Measurements from ENCODE around the gene BACE2. TPM values are rescaled to one million over a fixed set of nuclear protein-coding genes. Genes with fewer than 3 reads are reported as not detected.
"Not testable (repeated sequence)": the region's sequence is repeated elsewhere in the genome, so short reads cannot be mapped to it uniquely, and the experiment has no call there.

BACE2 gene
- total RNA-seq, 2 experiments from 2014 or later = 1.6 to 1.7 TPM

DNA sequence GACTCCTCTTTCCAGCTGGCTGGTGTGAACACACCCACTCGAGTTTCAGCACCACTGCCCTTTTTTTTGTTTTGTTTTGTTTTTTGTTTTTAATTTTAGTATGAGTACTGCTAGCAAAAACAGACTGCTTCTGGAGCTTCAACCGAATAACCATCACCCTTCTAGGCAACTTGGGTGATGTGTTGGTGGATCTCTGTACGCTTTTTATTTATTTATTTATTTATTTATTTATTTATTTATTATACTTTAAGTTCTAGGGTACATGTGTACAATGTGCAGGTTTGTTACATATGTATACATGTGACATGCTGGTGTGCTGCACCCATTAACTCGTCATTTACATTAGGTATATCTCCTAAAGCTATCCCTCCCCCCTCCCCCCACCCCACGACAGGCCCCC is 30.7 kb downstream of the BACE2 start:
- H3K27ac Mint-ChIP-seq = not testable (repeated sequence)

GRCh38 chr21:41199123-41199522 is 31.2 kb downstream of the BACE2 start:
- ChIA-PET CTCF (no interaction called here), POLR2A (no interaction called here)
- Mint-ChIP-seq H3K4me3 (no peak overlapping the region), H3K27me3 (peaks cover 2% of the 10 kb centered on the region), H3K9me3 (no peaks in the 10 kb centered on the region), H3K4me1 (no peaks in the 10 kb centered on the region), H3K27ac (no peak overlapping the region), H3K36me3 (ENCODE audit: low read depth) (no peaks in the 10 kb centered on the region)
- no peak for DNase-seq

More for the DNA sequence above, 30.7 kb downstream of the BACE2 start:
- H3K36me3 Mint-ChIP-seq (ENCODE audit: low read depth); H3K4me3 Mint-ChIP-seq; H3K4me1 Mint-ChIP-seq; H3K9me3 Mint-ChIP-seq; DNase-seq; CTCF ChIA-PET; H3K27me3 Mint-ChIP-seq; POLR2A ChIA-PET: not testable (repeated sequence)

GRCh38 chr21:41199588-41199987 is 31.6 kb downstream of the BACE2 start:
- POLR2A ChIA-PET = no interaction called here
- H3K4me1 Mint-ChIP-seq = no peaks in the 10 kb centered on the region
- no peak overlapping the region for H3K27ac Mint-ChIP-seq
- no peaks in the 10 kb centered on the region for H3K9me3 Mint-ChIP-seq
- no peaks in the 10 kb centered on the region for H3K36me3 Mint-ChIP-seq (ENCODE audit: low read depth)
- H3K27me3 Mint-ChIP-seq = peaks cover 2% of the 10 kb centered on the region
- DNase-seq = no peak
- H3K4me3 Mint-ChIP-seq = no peak overlapping the region
- CTCF ChIA-PET = no interaction called here

DNA sequence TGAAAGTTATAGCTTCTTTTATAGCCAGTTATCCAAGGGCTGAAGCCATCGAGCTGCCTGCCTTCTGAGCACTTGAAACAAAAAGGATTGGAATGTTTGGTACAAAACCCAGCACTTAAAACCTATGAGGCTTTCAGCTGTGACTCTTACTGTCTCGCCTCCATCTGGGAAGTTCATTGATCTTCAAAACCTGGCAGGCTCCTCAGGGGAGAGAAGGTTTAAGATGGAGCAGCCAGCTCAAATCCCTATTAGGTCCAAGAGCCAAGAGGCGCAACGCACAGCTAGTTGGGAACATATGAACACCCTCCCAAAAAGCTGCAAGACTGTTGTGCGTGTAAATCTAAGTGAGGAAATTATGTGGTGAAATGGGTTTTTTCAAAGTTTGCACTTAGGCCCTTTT is 33.4 kb downstream of the BACE2 start:
- DNase-seq = no peak
- ChIA-PET CTCF (interaction anchor here (0.7 kb wide), 1 partner anchor 16 kb away, joined by 3 read pairs; no protein-coding TSS in a partner anchor), POLR2A (no interaction called here)
- no peak overlapping the region for H3K4me3 Mint-ChIP-seq
- H3K4me1 Mint-ChIP-seq = no peaks in the 10 kb centered on the region
- peaks cover 4% of the 10 kb centered on the region for H3K27me3 Mint-ChIP-seq
- H3K36me3 Mint-ChIP-seq (ENCODE audit: low read depth) = no peaks in the 10 kb centered on the region
- no peak overlapping the region for H3K27ac Mint-ChIP-seq
- no peaks in the 10 kb centered on the region for H3K9me3 Mint-ChIP-seq

- H3K4me1 Mint-ChIP-seq = no peaks in the 10 kb centered on the region
- ChIA-PET CTCF (no interaction called here), POLR2A (no interaction called here)
- DNase-seq = no peak
- H3K4me3 Mint-ChIP-seq = no peak overlapping the region
- no peaks in the 10 kb centered on the region for H3K36me3 Mint-ChIP-seq (ENCODE audit: low read depth)
- H3K27me3 Mint-ChIP-seq = peaks cover 6% of the 10 kb centered on the region
- H3K27ac Mint-ChIP-seq = no peak overlapping the region
- H3K9me3 Mint-ChIP-seq = no peaks in the 10 kb centered on the region
These were observed 36.8 kb downstream of the BACE2 start for GRCh38 chr21:41204736-41205135.

DNA sequence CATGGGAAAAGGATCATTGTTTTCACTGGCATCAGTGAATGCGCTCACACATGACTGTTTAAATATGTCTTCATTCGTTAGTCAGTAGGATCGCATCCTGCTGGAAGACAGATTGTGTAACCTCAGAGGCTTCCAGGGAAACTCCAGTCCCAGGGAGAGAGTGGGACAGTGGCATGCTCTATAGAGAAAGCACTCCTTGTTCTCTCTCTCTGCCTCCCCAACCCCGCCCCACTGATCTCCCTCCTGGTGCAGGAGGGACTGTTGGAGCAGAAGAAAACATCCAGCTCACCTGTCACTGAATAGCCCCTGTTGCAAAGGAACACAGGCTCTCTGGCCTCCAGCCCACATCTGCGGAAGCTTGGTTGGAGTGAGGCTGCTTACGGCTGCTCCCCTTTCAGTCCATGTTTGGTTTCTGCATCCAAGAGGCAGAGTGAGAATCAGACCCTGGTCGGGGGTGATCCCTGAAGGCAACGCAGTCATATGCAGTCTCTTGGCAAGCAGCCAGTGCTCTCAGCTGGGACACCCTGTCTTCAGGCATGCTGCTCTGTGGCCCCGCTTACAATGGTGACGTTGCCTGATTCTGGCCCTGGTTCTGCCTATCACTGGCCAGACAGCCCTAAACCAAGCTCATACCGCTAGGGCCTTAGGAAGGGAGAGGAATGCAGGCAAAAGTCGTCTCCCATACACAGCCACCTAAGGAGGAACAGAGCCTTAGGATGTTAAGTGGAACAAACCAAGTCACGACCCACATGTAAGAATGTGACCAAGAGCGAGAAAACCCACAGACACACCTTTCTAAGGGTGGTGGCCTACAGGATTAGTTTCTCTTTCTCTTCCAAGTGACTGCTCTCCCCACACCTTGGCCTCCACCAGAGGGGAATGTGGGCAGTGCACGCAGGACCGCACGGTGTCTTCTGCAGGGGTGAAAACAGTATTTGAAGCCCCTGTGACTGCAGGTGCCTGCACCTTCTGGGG is 39.7 kb downstream of the BACE2 start:
- H3K36me3 Mint-ChIP-seq (ENCODE audit: low read depth) = no peaks in the 10 kb centered on the region
- no peak overlapping the region for H3K27ac Mint-ChIP-seq
- ChIA-PET POLR2A (no interaction called here), CTCF (no interaction called here)
- no peak for DNase-seq
- H3K27me3 Mint-ChIP-seq = peaks cover 6% of the 10 kb centered on the region
- no peak overlapping the region for H3K4me3 Mint-ChIP-seq
- no peaks in the 10 kb centered on the region for H3K9me3 Mint-ChIP-seq
- H3K4me1 Mint-ChIP-seq = no peaks in the 10 kb centered on the region

- H3K9me3 Mint-ChIP-seq = no peaks in the 10 kb centered on the region
- H3K27me3 Mint-ChIP-seq = peaks cover 6% of the 10 kb centered on the region
- no peak overlapping the region for H3K27ac Mint-ChIP-seq
- H3K36me3 Mint-ChIP-seq (ENCODE audit: low read depth) = no peaks in the 10 kb centered on the region
- H3K4me1 Mint-ChIP-seq = no peaks in the 10 kb centered on the region
- no peak overlapping the region for H3K4me3 Mint-ChIP-seq
- CTCF ChIA-PET = no interaction called here
- POLR2A ChIA-PET = no interaction called here
- no peak for DNase-seq
These were observed 40.4 kb downstream of the BACE2 start for GRCh38 chr21:41208376-41208763.

DNA sequence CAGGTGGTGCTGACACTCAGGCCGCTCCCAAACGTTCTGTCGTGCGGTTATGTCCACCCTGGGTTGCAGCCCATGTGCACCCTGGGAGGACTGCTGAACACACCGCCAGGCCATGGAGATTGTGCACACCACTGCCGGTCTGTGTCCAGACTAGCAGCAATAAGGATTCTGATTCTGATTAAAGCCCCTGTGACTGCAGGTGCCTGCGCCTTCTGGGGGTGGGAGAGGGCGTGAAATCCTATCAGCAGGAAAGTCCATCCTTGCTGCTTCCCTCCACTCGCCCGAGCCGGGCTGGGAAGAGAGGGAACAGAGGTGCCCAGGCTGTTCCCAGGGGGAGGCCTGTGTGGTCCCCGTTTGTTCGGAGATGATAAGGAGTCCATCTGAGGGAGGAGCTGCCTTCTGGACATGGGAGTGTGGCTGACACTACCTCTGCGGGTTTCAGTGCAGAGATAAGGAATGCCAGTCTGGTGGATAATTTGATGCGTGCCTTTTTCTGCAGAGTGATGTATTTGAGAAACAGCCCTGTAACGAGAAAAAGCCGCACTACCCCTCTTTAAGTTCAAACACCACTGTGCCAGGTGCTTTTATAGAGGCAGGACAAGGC is 41.2 kb downstream of the BACE2 start:
- no peaks in the 10 kb centered on the region for H3K9me3 Mint-ChIP-seq
- DNase-seq = no peak
- POLR2A ChIA-PET = no interaction called here
- H3K27ac Mint-ChIP-seq = no peak overlapping the region
- CTCF ChIA-PET = no interaction called here
- H3K36me3 Mint-ChIP-seq (ENCODE audit: low read depth) = no peaks in the 10 kb centered on the region
- peaks cover 6% of the 10 kb centered on the region for H3K27me3 Mint-ChIP-seq
- H3K4me1 Mint-ChIP-seq = no peaks in the 10 kb centered on the region
- H3K4me3 Mint-ChIP-seq = no peak overlapping the region

GRCh38 chr21:41210426-41211059 is 42.6 kb downstream of the BACE2 start:
- no peaks in the 10 kb centered on the region for H3K4me1 Mint-ChIP-seq
- H3K4me3 Mint-ChIP-seq = no peak overlapping the region
- H3K27ac Mint-ChIP-seq = no peak overlapping the region
- ChIA-PET POLR2A (no interaction called here), CTCF (no interaction called here)
- no peaks in the 10 kb centered on the region for H3K9me3 Mint-ChIP-seq
- H3K36me3 Mint-ChIP-seq (ENCODE audit: low read depth) = no peaks in the 10 kb centered on the region
- DNase-seq = no peak
- peaks cover 8% of the 10 kb centered on the region for H3K27me3 Mint-ChIP-seq

DNA sequence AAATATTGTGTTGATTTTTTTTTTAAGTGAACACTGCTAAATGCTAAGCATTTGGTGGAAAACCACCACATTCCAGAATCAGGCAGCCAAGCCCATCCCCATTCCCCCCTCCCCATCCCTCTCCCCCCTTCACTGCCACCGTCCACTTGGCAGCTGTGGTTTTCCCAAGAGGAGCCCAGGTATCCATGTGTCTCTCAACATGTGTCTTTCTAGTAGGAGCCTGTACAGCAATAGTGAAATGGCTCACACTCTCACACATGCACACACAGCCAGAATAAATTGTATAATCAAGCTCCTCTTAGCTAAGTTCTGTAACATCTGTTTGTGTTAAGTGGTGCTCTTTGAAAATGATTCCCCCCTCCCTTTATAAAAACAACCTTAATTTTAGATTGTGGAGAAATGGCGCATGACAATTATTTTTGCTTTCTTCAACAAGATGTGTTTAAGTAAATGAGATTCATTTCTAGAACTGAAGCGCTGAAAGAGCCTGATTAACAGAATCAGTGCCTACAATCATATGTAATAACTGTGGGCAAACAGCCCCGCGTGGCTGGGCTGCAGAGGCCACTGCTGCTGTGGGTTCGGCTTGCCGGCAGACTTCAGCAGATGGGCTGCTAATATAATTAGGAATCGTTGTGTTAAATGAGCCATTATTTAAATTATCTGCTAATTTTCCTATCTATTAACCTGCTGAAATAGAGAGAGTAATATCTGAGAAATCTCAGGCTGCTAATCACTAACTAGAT is 43.3 kb downstream of the BACE2 start:
- H3K4me3 Mint-ChIP-seq = no peak overlapping the region
- CTCF ChIA-PET = no interaction called here
- H3K27me3 Mint-ChIP-seq = peaks cover 12% of the 10 kb centered on the region
- H3K9me3 Mint-ChIP-seq = no peaks in the 10 kb centered on the region
- H3K36me3 Mint-ChIP-seq (ENCODE audit: low read depth) = no peaks in the 10 kb centered on the region
- DNase-seq = no peak
- no peak overlapping the region for H3K27ac Mint-ChIP-seq
- H3K4me1 Mint-ChIP-seq = no peaks in the 10 kb centered on the region
- POLR2A ChIA-PET = no interaction called here

- H3K27me3 Mint-ChIP-seq = peaks cover 11% of the 10 kb centered on the region
- DNase-seq = no peak
- H3K27ac Mint-ChIP-seq = no peak overlapping the region
- CTCF ChIA-PET = interaction anchor here (1.2 kb wide), 1 partner anchor 30 kb away, joined by 4 read pairs; no protein-coding TSS in a partner anchor
- H3K9me3 Mint-ChIP-seq = no peaks in the 10 kb centered on the region
- no peak overlapping the region for H3K4me3 Mint-ChIP-seq
- H3K36me3 Mint-ChIP-seq (ENCODE audit: low read depth) = no peaks in the 10 kb centered on the region
- POLR2A ChIA-PET = no interaction called here
- H3K4me1 Mint-ChIP-seq = no peaks in the 10 kb centered on the region
These were observed 45.1 kb downstream of the BACE2 start for GRCh38 chr21:41213021-41213420.

GRCh38 chr21:41215856-41216408 is 48.0 kb downstream of the BACE2 start:
- ChIA-PET CTCF (no interaction called here), POLR2A (no interaction called here)
- Mint-ChIP-seq H3K27ac (no peak overlapping the region), H3K27me3 (peaks cover 11% of the 10 kb centered on the region), H3K36me3 (ENCODE audit: low read depth) (no peaks in the 10 kb centered on the region), H3K4me1 (no peaks in the 10 kb centered on the region), H3K4me3 (no peak overlapping the region), H3K9me3 (no peaks in the 10 kb centered on the region)
- DNase-seq = no peak

DNA sequence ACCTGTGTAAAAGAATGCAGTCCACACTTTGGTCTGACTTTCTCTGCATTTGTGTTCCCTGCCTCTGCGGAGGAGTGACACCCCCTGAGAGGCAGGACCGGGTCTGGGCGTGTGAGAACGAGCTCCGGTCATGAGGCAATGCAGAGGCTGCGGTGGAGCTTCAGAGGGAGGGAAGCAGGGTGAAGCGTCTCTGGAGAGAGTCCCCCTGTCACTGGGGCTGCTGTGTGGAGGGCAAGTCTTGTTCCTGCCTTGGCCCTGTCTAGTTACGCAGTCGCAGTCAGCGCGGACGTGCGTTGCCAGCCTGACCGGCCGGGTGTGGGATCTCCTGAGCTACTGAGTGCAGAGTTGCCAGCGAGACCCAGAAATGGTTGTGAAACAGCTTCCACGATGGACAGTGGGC is 48.5 kb downstream of the BACE2 start:
- Mint-ChIP-seq H3K27ac (no peak overlapping the region), H3K27me3 (peaks cover 11% of the 10 kb centered on the region), H3K36me3 (ENCODE audit: low read depth) (no peaks in the 10 kb centered on the region)

More for the DNA sequence above, 48.5 kb downstream of the BACE2 start:
- no peaks in the 10 kb centered on the region for H3K4me1 Mint-ChIP-seq
- H3K4me3 Mint-ChIP-seq = no peak overlapping the region
- ChIA-PET CTCF (no interaction called here), POLR2A (no interaction called here)
- no peaks in the 10 kb centered on the region for H3K9me3 Mint-ChIP-seq
- no peak for DNase-seq

Data from activated CD4-positive, alpha-beta T cell treated with anti-CD3 and anti-CD28 coated beads, Interleukin-2, amount 10 ng/mL, durations not matched to agents 7 days and 5 days (primary cell).